HG03103 (cell line): Measurements from ENCODE around the gene TEP1.
A peak's percentile ranks its signal among the peaks of the same experiment; 100 is the strongest.
"Not testable (repeated sequence)": the region's sequence is repeated elsewhere in the genome, so short reads cannot be mapped to it uniquely, and the experiment has no call there.

Experiments used
- ATAC-seq: cut with Tn5 transposase; IDR thresholded peaks from one replicate; pipeline ENCODE4 v1.9.1; 2021; ENCODE audit warnings: low read depth; ENCODE audit not compliant: unreplicated experiment

TEP1 gene

DNA sequence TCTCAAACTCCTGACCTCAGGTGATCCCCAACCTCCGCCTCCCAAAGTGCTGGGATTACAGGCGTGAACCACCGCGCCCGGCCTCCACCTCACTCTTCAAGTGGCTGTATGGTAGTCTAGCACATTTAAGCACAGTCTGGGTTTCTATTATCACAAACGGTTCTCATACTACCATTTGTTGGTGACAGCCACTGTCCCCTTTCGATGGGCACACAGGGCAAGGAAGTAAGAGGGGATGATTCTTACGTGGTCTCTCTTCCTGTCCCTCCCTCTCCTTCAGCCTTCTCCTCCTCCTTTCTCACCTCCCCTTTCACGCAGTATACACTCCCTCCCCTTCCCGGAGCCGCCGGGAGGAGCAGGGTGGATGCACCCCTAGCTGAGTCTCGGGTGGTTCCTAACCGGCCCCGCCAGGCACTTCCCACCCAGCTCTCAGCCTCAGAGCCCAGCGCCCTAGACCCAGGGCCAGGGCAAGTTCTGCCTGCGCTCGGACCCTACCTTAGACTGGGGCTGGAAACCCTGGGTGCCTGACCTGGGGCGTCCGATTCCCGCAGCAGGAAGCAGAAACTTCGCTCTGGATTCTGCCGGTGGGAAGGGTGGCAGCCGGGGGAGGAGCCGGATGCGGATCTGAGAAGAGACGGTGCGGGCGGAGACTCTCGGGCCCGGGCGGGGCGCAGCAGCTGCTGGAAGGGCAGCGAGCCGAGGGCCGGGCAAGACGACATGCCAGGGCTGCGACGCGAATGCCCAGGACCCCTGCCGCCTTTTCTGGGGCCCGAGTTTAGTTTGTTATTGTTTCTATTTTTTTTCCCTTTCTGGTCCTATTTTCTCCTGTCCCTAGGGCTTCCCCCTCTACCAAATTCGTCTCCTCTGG, at the start of gene TEP1:
TEP1 (minus strand) TSS at position 626 of the 868 bp plus-strand sequence. CDS start 5,062 bp downstream, outside the sequence.
- peak; percentile 58 for ATAC-seq

DNA sequence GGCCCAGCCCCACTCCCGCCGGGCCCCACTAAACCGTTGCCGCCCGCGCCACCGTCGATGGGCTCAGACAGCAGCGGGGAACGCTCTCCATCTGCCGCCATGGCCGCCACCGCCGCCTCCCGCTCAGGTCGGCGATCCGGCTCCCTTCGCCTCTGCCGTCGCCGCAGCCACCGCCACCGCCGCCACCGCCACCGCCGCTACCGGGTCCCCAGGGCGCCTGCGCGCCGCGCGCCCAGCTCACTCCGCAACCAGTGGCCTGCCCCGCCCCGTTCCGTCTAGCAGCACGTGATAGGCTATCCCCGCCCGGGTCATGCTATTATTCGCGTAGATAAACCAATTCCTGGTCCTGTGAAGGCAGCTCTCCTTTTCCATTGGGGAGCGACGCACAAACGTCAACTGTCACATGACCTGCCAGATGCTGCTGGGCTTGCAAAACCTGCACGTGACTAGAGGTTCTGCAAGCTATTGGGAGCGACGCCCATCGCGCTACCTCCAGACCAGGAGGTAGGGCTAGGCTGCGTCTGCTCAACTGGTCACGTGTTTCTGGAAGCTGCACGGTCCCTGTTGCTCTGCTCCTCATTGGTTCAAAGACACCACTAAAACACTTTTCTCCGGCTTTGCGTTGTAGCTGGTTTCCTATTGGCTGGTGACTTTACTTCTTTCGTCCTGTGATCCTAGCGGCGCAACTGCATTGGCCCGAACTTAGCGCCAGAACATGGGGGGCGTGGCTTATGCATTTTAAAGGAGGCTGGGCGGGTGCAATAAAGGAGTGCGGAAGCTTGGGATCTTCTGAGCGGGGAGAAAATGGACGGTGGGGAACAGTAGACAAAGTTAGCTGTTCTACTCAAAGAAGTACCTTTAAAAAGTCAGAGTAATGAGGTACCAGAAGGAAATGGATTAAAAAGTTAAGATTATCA, 48.2 kb upstream of the TEP1 start, which contains the start of gene PIP4P1:
PIP4P1 (minus strand) TSS at position 210 of the 917 bp plus-strand sequence; CDS start at position 101, 109 bp downstream.
- ATAC-seq: peak; percentile 93

DNA sequence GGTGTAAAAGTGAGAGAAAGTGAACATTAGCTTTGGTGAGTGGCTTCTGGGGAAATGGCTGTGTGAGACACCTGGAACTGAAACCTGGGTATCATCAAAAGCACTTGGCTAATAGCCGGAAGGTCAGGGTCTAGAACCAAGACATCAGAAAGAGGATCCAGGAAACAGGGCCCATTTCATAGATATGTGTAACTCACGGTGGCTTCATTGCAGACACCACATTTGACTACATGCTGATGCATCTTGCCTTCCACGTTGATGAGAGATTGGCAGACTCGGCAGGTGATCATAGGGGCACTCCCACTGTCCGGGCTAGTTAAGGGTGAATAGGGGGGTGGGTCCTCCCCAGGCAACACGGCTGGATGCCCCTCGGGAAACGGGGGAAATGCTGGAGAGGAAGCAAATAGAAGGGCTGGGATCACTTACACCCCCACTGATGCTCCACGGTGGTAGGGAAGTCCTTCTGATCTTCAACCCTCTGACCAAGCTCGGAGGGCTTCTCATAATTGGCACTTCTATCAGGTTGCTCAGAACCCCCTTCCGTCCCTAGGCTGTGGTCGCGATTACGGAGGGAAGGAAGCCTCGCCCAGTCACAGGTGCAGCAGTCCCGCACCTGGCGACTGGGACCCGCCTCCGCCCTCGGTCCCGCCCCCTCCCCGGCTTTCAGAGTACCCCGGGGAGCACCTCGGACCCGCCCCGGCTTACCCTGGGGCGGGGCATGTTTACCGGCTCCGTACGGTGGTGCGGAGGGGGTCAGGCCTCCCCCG, 47.3 kb upstream of the TEP1 start:
- ATAC-seq: peak; percentile 2

DNA sequence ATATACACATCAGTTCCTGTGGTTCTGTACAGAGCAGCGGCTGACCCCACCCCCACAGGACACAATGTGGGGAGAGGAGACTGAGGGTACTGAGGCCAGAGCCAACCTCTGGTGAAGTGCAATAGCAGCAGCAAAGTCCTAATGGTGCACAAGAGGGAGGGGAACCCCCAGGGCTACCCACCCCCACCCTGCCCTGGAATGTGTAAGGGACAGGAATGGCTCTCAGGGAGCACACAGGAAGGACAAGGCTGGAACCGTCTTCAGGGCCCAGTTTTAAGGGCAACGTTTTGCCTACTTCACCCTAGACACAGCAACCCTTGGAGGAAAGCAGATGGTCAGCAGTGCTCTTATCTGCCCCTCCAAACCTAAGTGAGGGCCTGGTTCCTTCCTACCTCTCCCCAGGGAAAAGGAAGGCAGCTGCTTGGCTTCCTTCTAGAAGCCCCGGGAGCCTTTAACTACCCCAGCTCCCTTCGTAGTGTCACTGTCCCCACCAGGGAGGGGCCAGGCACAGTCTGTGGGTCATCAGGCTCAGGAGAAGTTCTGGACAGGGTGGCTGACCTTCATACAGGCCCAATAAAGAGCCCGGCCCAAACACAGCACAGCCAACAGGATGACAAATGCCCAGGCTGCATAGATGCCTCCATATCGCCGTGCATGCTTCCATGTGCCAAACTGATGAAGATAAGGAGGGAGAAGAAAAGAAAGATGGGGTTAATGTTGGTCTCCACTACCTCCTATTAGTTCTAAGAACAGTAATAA, 44.9 kb upstream of the TEP1 start:
- ATAC-seq: no peak

DNA sequence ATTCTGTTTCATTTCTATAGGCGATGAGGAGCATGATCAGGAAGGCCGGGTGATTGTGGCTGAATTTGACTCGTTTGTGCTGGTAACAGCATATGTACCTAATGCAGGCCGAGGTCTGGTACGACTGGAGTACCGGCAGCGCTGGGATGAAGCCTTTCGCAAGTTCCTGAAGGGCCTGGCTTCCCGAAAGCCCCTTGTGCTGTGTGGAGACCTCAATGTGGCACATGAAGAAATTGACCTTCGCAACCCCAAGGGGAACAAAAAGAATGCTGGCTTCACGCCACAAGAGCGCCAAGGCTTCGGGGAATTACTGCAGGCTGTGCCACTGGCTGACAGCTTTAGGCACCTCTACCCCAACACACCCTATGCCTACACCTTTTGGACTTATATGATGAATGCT, 43.7 kb upstream of the TEP1 start:
- no peak for ATAC-seq

DNA sequence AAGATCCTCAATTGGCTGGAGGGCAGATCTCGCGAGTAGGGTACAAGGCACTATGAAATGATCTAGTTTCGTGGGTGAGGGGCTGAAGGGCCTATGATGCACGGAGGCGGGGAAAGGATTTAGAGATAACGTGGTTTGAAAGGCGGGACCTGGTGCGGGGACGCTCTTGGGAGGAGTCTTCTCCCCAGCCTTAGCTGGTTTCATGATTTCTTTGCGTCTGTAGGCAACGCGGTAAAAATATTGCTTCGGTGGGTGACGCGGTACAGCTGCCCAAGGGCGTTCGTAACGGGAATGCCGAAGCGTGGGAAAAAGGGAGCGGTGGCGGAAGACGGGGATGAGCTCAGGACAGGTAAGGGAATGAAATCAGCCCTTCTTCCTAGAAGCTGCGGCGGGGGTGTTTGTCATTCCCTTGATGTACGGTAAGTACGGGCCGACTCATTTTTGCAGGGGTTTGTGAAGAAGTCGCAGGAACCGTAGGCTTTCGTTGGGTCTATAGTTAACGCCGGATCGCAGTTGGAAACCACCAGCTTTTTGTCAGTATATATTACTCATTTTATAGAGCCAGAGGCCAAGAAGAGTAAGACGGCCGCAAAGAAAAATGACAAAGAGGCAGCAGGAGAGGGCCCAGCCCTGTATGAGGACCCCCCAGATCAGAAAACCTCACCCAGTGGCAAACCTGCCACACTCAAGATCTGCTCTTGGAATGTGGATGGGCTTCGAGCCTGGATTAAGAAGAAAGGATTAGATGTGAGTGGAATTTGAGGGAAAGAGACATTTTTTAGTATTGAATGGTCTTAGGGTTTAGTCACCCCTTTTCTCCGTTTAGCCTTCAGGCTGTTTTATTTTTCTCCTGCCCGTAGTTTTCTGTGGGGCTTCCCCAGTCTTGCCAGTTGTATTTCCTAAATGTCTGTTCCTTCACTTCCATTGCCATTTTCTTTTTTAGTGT, 42.3 kb upstream of the TEP1 start:
- ATAC-seq: peak; percentile 39

DNA sequence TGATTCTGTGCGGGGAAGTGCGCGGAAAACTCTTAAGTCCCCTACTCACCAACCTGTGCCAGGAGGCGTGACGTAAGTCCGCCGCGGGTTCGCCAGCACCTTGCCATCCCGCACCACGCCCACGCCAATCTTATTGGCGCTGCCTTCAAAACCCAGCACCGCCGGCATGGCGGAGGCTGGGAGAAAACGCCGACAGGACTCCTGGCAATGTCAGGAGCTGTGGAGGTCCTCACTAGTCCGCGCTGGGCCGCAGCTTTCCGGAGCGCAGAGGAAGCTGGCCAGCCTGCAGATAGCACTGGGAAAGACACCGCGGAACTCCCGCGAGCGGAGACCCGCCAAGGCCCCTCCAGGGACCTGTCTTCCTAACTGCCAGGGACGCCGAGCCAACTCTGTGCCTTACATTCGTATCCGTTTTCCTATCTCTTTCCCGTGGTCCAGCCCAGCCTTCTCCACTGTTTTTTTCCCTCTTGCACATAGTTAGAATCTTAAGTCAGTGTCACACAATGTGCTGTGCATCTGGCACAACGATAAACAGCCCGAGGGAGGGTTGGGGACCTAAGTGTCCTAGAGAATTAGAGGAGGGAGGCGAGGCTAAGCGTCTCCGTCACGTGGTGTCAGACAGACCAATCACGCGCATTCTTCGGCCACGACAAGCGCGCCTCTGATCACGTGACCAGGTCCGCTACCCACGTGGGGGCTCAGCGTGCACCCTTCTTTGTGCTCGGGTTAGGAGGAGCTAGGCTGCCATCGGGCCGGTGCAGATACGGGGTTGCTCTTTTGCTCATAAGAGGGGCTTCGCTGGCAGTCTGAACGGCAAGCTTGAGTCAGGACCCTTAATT, 41.4 kb upstream of the TEP1 start, which contains the start of the genes APEX1 and OSGEP:
APEX1 (plus strand) TSS at position 711 of the 839 bp plus-strand sequence. CDS start 420 bp downstream, outside the sequence.
OSGEP (minus strand) TSS at position 297 of the 839 bp plus-strand sequence; CDS start at position 168, 129 bp downstream.
- peak; percentile 83 for ATAC-seq

DNA sequence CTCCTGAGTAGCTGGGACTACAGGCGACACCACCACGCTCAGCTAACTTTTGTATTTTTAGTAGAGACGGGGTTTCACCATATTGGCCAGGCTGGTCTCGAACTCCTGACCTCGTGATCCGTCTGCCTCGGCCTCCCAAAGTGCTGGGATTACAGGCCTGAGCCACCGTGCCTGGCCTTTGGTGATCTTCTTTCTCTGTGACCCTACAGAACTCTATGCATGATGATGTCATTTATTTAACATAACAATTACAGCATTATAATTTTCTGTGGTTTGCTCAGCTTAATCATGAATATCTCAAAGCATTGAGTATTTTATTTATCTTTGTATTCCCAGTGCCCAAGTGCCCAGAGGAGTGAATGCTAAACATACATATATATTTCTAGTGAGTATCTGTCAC, 39.5 kb upstream of the TEP1 start:
- not testable (repeated sequence) for ATAC-seq

DNA sequence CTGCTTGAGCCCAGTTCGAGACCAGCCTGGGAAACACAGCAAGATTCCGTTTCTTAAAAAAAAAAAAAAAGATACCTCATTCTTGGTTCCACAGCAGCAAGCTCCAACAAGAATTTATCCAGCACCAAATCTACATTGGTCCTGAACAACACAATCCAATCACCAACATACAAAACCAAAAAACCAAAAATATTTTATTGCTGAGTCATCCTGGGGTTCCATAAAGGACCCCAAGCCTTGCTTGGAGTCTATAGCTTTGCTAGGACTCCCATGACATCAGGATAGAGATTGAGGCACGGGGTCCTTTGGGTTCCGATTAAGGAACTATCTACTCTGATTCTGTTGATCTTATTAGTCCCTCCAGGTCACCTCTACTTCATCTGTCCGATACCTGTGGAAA, 33.6 kb upstream of the TEP1 start:
- ATAC-seq: no peak

DNA sequence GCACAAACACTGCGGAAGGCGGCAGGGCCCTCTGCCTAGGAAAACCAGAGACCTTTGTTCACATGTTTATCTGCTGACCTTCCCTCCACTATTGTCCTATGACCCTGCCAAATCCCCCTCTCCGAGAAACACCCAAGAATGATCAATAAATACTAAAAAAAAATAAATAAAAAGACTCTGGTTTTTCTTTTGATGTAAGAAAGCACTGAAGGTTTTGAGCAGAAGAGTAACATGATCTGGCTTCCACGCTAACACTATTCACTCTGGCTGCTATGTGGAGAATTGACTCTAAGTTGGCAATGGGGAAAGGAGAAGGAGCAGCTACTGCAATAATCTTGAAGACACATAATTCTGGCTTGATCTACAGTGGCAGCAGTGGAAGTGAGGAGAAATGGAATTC, 30.3 kb upstream of the TEP1 start:
- ATAC-seq: not testable (repeated sequence)

DNA sequence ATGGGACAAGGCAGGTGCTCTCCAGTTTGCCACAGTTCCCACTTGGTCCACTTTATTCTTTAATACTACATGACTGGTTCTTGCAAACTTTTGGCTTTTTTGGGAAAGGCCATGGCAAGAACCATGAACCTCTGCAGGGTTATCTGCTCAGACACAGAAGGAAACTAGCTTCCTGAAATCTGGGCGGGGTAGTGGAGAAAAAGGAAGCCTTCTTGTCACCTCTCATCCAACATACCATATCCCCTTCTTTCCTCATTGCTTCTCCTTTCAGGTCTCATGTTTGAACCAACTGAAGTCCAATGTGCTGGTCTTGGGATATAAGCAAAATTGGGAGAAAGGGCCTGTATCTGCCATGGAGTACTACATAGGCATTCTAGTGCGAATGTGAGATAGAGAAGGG, 28.2 kb upstream of the TEP1 start:
- ATAC-seq: no peak

DNA sequence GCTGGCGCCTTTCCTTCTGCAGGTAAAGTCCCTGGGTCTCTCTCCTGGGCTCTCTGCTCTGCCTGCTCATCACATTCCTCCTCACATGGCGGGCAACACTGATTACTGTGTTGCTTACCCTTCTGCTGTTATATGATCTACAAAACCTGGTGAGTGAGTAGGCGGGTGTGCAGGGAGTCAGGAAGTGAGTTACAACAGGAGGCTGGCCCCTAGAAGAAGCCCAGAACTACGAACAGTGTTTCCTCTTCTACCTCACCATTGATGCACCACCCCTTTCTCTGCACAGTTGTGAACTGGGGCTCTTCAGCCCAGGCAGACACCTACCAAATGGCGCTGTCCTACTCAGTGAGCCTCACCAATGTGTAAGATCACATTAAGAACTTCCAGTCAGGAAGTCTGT, 27.6 kb upstream of the TEP1 start:
- ATAC-seq: peak; percentile 59

DNA sequence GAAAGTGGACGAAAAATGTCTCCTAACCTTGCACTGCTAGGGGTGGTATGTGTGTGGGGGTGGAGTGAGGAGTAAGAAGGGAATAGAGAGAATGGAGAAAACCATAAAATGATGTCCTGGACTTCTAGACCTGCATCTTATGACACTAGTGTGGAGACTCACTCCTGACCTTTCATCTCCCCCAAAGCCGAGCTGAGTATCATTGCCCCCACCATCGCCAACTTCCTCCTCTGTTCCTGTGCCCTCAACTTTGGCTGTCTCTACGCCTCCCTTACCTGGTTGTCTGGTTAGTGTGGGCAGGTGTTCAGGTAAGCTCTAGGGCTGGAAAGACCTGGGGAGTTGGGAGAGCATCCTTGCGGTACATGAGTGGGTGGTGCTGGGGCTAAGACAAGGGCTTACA, 27.2 kb upstream of the TEP1 start:
- no peak for ATAC-seq

DNA sequence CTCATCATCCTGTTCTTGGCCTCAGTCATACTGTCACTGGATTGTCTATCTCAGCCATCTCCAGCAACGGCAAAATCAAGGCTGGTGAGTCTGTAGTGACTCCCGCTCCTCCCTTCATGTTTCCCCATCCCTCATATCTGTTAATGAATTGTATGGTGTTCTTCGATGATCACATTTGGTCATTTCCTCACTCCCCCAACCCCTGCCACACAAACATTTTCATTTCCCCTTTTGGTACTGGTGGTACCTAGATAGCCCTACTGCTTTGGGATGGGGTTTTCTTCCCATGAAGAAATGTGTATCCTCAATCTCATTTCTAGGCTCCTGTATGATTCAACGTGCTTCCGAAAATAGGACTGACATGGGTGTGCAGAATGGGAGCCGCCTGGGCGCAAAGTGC, 25.4 kb upstream of the TEP1 start:
- no peak for ATAC-seq

DNA sequence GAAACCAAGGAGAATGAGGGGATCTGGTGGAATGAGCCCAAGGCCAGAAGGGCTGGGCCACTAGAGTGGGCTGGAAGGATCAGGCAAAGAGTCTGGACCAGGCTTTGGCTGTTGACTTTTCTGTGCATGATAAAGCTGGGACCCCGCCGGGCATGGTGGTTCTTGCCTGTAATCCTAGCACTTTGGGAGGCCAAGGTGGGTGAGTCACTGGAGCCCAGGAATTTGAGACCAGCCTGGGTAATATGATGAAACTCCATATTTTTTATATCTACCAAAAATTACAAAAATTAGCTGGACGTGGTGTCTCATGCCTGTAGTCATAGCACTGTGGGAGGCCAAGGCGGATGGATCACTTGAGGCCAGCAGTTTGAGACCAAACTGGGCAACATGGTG, 23.1 kb upstream of the TEP1 start:
- no peak for ATAC-seq

DNA sequence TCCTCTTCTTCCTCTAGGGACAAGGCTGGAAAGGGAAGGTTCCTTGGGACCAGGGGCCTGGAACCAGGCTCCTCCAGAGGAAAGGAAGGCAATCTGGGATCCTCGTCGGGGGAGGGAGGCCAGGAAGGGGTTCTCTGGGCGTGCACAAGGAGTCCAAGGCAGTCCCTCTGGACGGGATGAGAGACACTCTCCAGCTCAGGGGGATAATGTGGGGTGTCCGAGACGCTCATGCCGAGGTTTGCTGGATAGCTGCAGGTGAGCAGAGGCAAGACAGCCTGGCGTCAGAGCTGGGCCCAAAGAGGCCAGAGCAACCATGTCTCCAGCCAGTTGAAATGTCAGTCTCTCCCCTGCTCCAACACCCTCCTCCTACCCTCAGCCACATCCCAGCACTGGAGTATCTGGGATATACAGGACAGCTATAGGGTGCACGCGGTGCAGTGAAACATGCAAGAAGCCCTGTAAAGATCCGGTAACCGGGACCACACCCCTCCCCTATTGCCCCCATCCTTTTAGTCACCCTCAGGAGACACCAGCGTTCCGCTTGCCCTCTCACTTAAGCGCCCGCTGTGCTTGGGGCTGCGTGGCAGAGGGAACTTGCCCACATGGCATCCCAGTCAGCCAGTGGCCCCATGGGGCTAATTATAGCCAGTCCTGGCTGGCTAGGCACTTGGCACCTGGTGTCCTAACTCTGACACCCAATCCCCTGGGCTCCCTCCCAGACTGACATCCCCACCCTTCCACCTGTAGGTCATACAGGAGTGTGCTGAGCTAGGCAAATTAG, 22.5 kb upstream of the TEP1 start, which contains the start of gene KLHL33:
KLHL33 (minus strand) TSS at position 585 of the 781 bp plus-strand sequence; CDS start at position 230, 355 bp downstream.
- no peak for ATAC-seq
